ENCODE results near the gene AP5S1. TPM values are rescaled to one million over a fixed set of nuclear protein-coding genes. Genes with fewer than 3 reads are reported as not detected.
A peak's percentile ranks its signal among the peaks of the same experiment; 100 is the strongest.

Gene AP5S1
- total and polyA plus RNA-seq, 2 of the 13 experiments (the other 11 are each of a cell fraction or from before 2014, with no cell fraction given), result 7.9 to 23.2 TPM

GRCh38 chr20:3820048-3820900 lies at the start of gene AP5S1 (continued):
- TF ChIP-seq ZNF646 (CRISPR knock-in tag; IDR thresholded peaks at IDR 0.05), result no peak; the same call in 1 of the 2 replicates
- peak; percentile 96; the same call in 1 of the 2 replicates for TF ChIP-seq ZNF230 (CRISPR knock-in tag; IDR thresholded peaks at IDR 0.05)
- TF ChIP-seq ZNF577 (CRISPR knock-in tag; IDR thresholded peaks at IDR 0.05; ENCODE audit: borderline replicate concordance, low read depth), result 0 out of 2 replicates have a peak, but pooled peaks have one; percentile 85
- TF ChIP-seq GPBP1L1 (CRISPR knock-in tag; IDR thresholded peaks at IDR 0.05), result no peak
- TF ChIP-seq ZNF550 (CRISPR knock-in tag; IDR thresholded peaks at IDR 0.05; ENCODE audit: borderline replicate concordance), result peak; percentile 97
- TF ChIP-seq ZNF331 (CRISPR knock-in tag; IDR thresholded peaks at IDR 0.05), result peak; percentile 84
- peak; percentile 45; the same call in 1 of the 2 replicates for TF ChIP-seq MIER2 (CRISPR knock-in tag; IDR thresholded peaks at IDR 0.05)
- no peak for TF ChIP-seq SRSF9 (IDR thresholded peaks at IDR 0.05; ENCODE audit: borderline replicate concordance, insufficient read depth, low read depth, low read length, poor library complexity, severe bottlenecking)
- no peak; the same call in 1 of the 2 replicates for TF ChIP-seq ZNF337 (CRISPR knock-in tag; IDR thresholded peaks at IDR 0.05; ENCODE audit: borderline replicate concordance, low read depth)
- TF ChIP-seq SP4 (CRISPR knock-in tag; IDR thresholded peaks at IDR 0.05), result peak; percentile 92
- TF ChIP-seq ZNF597 (CRISPR knock-in tag; IDR thresholded peaks at IDR 0.05), result peak; percentile 92; the same call in 1 of the 2 replicates
- no peak for TF ChIP-seq ZNF775 (CRISPR knock-in tag; IDR thresholded peaks at IDR 0.05; ENCODE audit: borderline replicate concordance)
- peak; percentile 40 for TF ChIP-seq ZMYM3 (CRISPR knock-in tag; IDR thresholded peaks at IDR 0.05)
- peak; percentile 33; the same call in 1 of the 2 replicates for TF ChIP-seq GLI4 (CRISPR knock-in tag; IDR thresholded peaks at IDR 0.05; ENCODE audit: borderline replicate concordance)
- no peak for TF ChIP-seq EZH2 (conservative IDR thresholded peaks at IDR 0.05; ENCODE audit: low read depth, low read length)
- TF ChIP-seq SMARCE1 (IDR thresholded peaks at IDR 0.05; ENCODE audit: borderline replicate concordance), result no peak
- peak; percentile 85; the same call in 1 of the 2 replicates for TF ChIP-seq ZNF441 (CRISPR knock-in tag; IDR thresholded peaks at IDR 0.05; ENCODE audit: borderline replicate concordance)

Data from HepG2 (cell line).